HAP-1 (cell line): Measurements from ENCODE around the gene STARD8.

ENCODE experiments used
- DNase-seq, 2 experiments: peaks; one replicate each; pipeline ENCODE4 v3.0.0-alpha.2; 2016 to 2020; ENCODE audit warnings: low spot score in 2 of 2
- H3K27me3 ChIP-seq: fragments of 250-450 bp; sonication (Bioruptor Pico); 2 replicates; pipeline ENCODE4 v1.5.1; 2020; ENCODE audit warnings: low read depth, mild to moderate bottlenecking, moderate library complexity
- H3K36me3 ChIP-seq: fragments of 250-450 bp; sonication (Bioruptor Pico); replicated peaks from 2 replicates; pipeline ENCODE4 v1.5.1; 2020; ENCODE audit warnings: mild to moderate bottlenecking
- H3K4me1 ChIP-seq: fragments of 250-450 bp; sonication (Bioruptor Pico); 2 replicates; pipeline ENCODE4 v1.5.1; 2020; ENCODE audit warnings: mild to moderate bottlenecking
- H3K4me3 ChIP-seq: fragments of 250-450 bp; sonication (Bioruptor Pico); 2 replicates; pipeline ENCODE4 v1.5.1; 2020; ENCODE audit warnings: mild to moderate bottlenecking, moderate library complexity
- H3K9me3 ChIP-seq: fragments of 250-450 bp; sonication (Bioruptor Pico); 2 replicates; pipeline ENCODE4 v1.5.1; 2020; ENCODE audit warnings: mild to moderate bottlenecking, moderate library complexity
- in situ Hi-C: fragments of 300-500 bp; cut with MboI; formaldehyde crosslinking; loops from 3 replicates; pipeline ENCODE4 v1.14.3; 2020; ENCODE audit warnings: low sequenced_read_pairs, inconsistent platforms, mixed read lengths

STARD8 gene

DNA sequence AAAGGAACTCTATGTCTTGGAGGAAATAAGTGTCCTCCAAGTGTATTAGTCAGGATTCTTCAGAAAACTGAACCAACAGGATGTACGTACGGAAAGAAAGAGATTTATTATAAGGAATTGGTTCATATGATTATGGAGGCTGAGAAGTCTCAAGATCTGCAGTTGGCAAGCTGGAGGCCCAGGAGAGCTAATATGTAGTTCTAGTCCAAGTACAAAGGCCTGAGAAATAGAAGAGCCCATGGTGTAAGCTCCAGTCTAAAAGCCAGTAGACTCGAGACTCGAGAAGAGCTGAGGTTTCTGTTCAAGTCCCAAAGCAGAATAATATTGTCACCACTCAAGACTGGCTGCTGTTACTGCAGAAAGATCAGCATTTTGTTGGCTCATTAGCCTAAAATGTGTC, 116.0 kb downstream of the STARD8 start:
- H3K36me3 ChIP-seq = no peaks in the 10 kb centered on the region
- no peak for DNase-seq
- no peak overlapping the region for H3K4me3 ChIP-seq
- in situ Hi-C loops = no loop called here
- no peaks in the 10 kb centered on the region for H3K27me3 ChIP-seq
- H3K4me1 ChIP-seq = no peaks in the 10 kb centered on the region
- H3K9me3 ChIP-seq = no peaks in the 10 kb centered on the region
